Right lobe of liver (tissue), 4 donors: ENCODE results near the gene EZR.

Experiments
- CTCF ChIP-seq, 4 donors: fragments of 200-600 bp in 3 of 4; fragments of 450-650 bp in 1 of 4; IDR thresholded peaks; one replicate each; pipeline versions ENCODE4 v1.5.1 to v1.8.0; 2016 to 2022; ENCODE audit warnings: antibody characterized with exemption in 4 of 4, mild to moderate bottlenecking in 2 of 4
- POLR2A ChIP-seq: fragments of 450-650 bp; IDR thresholded peaks from one replicate; pipeline ENCODE4 v1.6.1; 2017; ENCODE audit warnings: antibody characterized with exemption, mild to moderate bottlenecking
- donor health status: DM: no; HTN: no; CAD: no.
- donor health status: DM: no; HTN: no; CAD: no.
- donor health status: DM: no; HTN: yes; CAD: no.

GRCh38 chr6:158772172-158772571 is 47.0 kb downstream of the EZR start:
- no peak for TF ChIP-seq CTCF (IDR thresholded peaks at IDR 0.05)
- TF ChIP-seq POLR2A, result no peak
